ENCODE measurements around the gene MAGI2. TPM values are rescaled to one million over a fixed set of nuclear protein-coding genes. Genes with fewer than 3 reads are reported as not detected.

The MAGI2 gene
- total RNA-seq, 2 experiments from 2014 or later: 0.14 to 0.19 TPM

DNA sequence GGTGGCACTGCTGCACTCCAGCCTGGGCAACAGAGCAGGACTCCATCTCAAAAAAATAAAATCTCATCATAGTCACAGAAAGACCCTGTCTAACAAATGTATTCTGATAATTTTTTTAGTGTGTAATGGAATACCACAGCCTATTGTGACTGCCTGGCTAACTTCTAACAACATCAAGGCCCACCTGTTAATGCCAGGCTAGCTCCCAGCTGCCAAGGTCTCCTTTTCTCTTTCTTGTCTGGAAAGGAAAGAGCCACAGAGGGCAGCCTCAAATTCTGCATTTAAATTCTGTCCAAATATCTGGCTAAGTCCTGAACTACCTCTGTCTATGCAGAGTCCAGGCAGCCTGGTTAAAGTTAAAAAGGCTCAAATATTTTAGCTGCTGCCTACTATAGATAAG, 700.9 kb downstream of the MAGI2 start:
- Mint-ChIP-seq H3K9me3 (peaks cover 6% of the 10 kb centered on the region), H3K4me1 (no peaks in the 10 kb centered on the region), H3K4me3 (no peak overlapping the region), H3K36me3 (no peaks in the 10 kb centered on the region), H3K27ac (no peak overlapping the region), H3K27me3 (no peaks in the 10 kb centered on the region)
- ATAC-seq (ENCODE audit: low read depth) (no peak), DNase-seq (no peak)
- POLR2A ChIA-PET: no interaction called here

GRCh38 chr7:78751253-78751652, 702.2 kb downstream of the MAGI2 start:
- DNase-seq (no peak), ATAC-seq (ENCODE audit: low read depth) (no peak)
- peaks cover 6% of the 10 kb centered on the region for H3K9me3 Mint-ChIP-seq
- H3K36me3 Mint-ChIP-seq: no peaks in the 10 kb centered on the region
- H3K4me3 Mint-ChIP-seq: no peak overlapping the region
- H3K4me1 Mint-ChIP-seq: no peaks in the 10 kb centered on the region
- H3K27me3 Mint-ChIP-seq: no peaks in the 10 kb centered on the region
- POLR2A ChIA-PET: no interaction called here
- no peak overlapping the region for H3K27ac Mint-ChIP-seq

DNA sequence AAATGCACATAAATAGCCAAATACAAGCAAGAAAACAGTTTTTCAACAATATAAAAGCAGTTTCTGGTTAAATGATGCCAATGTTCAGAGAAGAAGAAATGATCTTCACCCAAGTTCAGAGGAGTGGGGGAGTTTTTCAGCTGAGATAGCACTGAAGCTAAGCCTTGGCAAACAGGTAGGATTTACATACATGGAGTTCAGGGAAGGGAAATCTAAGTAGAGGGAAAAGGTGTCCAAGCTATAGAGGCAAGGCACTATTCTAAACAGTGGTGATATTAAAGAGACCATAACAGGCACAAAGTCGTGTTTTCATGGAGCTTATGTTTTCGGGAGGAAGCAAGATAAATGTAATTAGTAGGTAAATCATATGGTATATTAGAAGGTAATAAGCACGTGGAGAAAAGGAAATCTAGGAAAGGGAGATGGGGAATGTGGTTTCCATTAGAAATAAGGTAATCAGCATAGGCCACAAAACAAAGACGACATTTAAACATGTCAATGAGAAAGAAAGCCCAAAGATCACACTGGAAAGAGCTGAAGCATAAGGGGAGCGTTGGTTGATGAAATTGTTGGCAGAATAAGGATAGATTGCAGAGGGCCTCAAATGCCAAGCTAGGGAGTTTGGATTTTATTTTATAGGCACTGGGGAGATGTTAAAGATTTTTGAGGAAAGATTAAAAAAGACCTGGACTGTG, 704.3 kb downstream of the MAGI2 start:
- DNase-seq (no peak), ATAC-seq (ENCODE audit: low read depth) (no peak)
- Mint-ChIP-seq H3K27me3 (no peaks in the 10 kb centered on the region), H3K9me3 (peaks cover 6% of the 10 kb centered on the region), H3K36me3 (no peaks in the 10 kb centered on the region), H3K4me1 (no peaks in the 10 kb centered on the region), H3K4me3 (no peak overlapping the region), H3K27ac (no peak overlapping the region)
- POLR2A ChIA-PET: no interaction called here

- ATAC-seq (ENCODE audit: low read depth): no peak
- Mint-ChIP-seq H3K36me3 (no peaks in the 10 kb centered on the region), H3K4me3 (no peak overlapping the region), H3K27me3 (no peaks in the 10 kb centered on the region), H3K9me3 (peaks cover 4% of the 10 kb centered on the region), H3K27ac (no peak overlapping the region), H3K4me1 (no peaks in the 10 kb centered on the region)
- no peak for DNase-seq
- POLR2A ChIA-PET: no interaction called here
Observed at GRCh38 chr7:78747592-78747991, 705.9 kb downstream of the MAGI2 start.

DNA sequence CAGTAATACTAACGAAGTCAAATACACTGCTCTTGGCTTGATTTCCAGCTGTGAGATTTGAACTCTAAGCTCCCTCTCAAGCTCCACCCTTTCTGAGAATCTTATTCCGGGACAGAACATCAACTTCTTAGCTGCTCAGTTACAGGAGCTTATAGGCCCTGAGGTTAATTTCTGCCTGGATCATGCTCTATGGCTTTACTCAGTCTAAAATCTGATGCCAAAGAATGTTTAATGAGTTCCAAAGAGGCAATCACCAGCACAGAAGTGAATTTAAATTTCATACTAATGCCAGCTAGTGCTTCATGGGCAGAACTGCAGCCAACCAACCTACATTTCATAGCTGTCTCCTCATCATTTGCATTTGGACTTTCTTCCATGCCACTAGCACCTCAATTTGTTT, 707.2 kb downstream of the MAGI2 start:
- ATAC-seq (ENCODE audit: low read depth): no peak
- DNase-seq: no peak
- no peaks in the 10 kb centered on the region for H3K4me1 Mint-ChIP-seq
- no peaks in the 10 kb centered on the region for H3K27me3 Mint-ChIP-seq
- no peaks in the 10 kb centered on the region for H3K9me3 Mint-ChIP-seq
- H3K27ac Mint-ChIP-seq: no peak overlapping the region
- no peak overlapping the region for H3K4me3 Mint-ChIP-seq
- no peaks in the 10 kb centered on the region for H3K36me3 Mint-ChIP-seq
- POLR2A ChIA-PET: no interaction called here

- H3K27me3 Mint-ChIP-seq: no peaks in the 10 kb centered on the region
- no peak overlapping the region for H3K4me3 Mint-ChIP-seq
- ATAC-seq (ENCODE audit: low read depth): no peak
- POLR2A ChIA-PET: no interaction called here
- no peaks in the 10 kb centered on the region for H3K36me3 Mint-ChIP-seq
- no peak for DNase-seq
- H3K27ac Mint-ChIP-seq: no peak overlapping the region
- peaks cover 2% of the 10 kb centered on the region for H3K9me3 Mint-ChIP-seq
- H3K4me1 Mint-ChIP-seq: no peaks in the 10 kb centered on the region
Observed at GRCh38 chr7:78742694-78743093, 710.8 kb downstream of the MAGI2 start.

DNA sequence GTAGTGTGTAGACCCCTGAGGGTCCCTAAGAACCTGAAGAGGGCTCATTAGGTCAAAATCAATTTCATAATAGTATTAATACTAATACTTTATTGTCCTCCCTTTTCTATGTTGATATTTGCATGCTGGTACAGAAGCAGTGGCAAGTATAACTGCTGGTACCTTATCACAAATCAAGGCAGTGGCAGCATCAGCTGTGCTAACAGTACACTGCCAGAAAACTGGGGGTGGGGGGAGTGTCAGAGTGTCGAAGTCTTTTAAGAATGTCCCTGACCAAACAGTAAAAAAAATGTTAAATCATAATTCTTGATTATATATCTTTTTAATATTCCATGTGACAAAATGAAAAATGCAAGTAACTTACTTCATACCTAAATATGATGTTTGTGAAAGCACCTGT, 716.9 kb downstream of the MAGI2 start:
- DNase-seq (no peak), ATAC-seq (ENCODE audit: low read depth) (no peak)
- Mint-ChIP-seq H3K4me3 (no peak overlapping the region), H3K36me3 (no peaks in the 10 kb centered on the region), H3K27me3 (no peaks in the 10 kb centered on the region), H3K4me1 (no peaks in the 10 kb centered on the region), H3K27ac (no peak overlapping the region), H3K9me3 (peaks cover 2% of the 10 kb centered on the region)
- POLR2A ChIA-PET: no interaction called here

DNA sequence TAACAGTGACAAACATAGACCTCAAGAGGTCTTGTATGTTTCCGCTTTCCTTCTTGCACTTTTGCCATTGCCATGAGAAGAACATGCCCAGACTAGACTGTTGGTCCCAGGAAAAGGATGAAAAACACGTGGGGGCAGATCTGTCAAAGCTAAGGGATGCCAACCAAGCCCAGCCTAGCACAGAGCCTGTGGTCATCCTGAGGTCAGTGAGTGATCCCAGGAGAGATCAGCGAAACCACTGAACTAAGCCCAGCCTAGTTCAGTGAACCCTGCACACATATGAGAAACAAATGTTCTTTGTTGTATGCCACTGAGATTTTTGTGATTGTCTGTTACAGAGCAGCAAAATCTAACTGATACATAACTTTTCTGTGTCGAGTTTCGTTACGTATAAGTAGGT, 718.8 kb downstream of the MAGI2 start:
- ATAC-seq (ENCODE audit: low read depth): no peak
- no peaks in the 10 kb centered on the region for H3K27me3 Mint-ChIP-seq
- H3K27ac Mint-ChIP-seq: no peak overlapping the region
- no peak for DNase-seq
- H3K4me1 Mint-ChIP-seq: no peaks in the 10 kb centered on the region
- H3K4me3 Mint-ChIP-seq: no peak overlapping the region
- H3K9me3 Mint-ChIP-seq: peaks cover 2% of the 10 kb centered on the region
- POLR2A ChIA-PET: no interaction called here
- H3K36me3 Mint-ChIP-seq: no peaks in the 10 kb centered on the region

- H3K36me3 Mint-ChIP-seq: no peaks in the 10 kb centered on the region
- ATAC-seq (ENCODE audit: low read depth): no peak
- H3K9me3 Mint-ChIP-seq: no peaks in the 10 kb centered on the region
- no peak for DNase-seq
- POLR2A ChIA-PET: no interaction called here
- no peaks in the 10 kb centered on the region for H3K4me1 Mint-ChIP-seq
- no peak overlapping the region for H3K4me3 Mint-ChIP-seq
- H3K27ac Mint-ChIP-seq: no peak overlapping the region
- no peaks in the 10 kb centered on the region for H3K27me3 Mint-ChIP-seq
Observed at GRCh38 chr7:78720066-78720465, 733.4 kb downstream of the MAGI2 start.

DNA sequence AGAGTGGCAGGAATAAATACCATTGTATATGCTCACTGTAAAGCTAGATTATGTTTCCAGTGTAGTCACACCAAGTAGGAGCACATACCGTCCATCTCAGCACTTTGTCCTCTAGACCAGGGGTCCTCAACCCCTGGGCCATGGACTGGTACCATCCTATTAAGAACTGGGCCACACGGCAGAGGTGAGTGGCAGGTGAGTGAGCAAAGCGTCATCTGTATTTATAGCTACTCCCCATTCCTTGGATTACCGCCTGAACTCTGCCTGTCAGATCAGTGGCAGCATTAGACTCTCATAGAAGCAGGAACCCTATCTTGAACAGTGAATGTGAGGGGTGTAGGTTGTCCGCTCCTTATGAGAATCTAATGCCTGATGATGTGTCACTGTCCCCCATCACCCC, 735.3 kb downstream of the MAGI2 start:
- ATAC-seq (ENCODE audit: low read depth): no peak
- POLR2A ChIA-PET: no interaction called here
- Mint-ChIP-seq H3K9me3 (no peaks in the 10 kb centered on the region), H3K4me1 (no peaks in the 10 kb centered on the region), H3K27me3 (no peaks in the 10 kb centered on the region), H3K27ac (no peak overlapping the region), H3K4me3 (no peak overlapping the region), H3K36me3 (no peaks in the 10 kb centered on the region)
- DNase-seq: no peak

GRCh38 chr7:78716876-78717275, 736.6 kb downstream of the MAGI2 start:
- Mint-ChIP-seq H3K27ac (no peak overlapping the region), H3K36me3 (no peaks in the 10 kb centered on the region), H3K9me3 (no peaks in the 10 kb centered on the region), H3K27me3 (no peaks in the 10 kb centered on the region), H3K4me3 (no peak overlapping the region), H3K4me1 (no peaks in the 10 kb centered on the region)
- POLR2A ChIA-PET: no interaction called here
- DNase-seq: no peak
- ATAC-seq (ENCODE audit: low read depth): no peak

- H3K27ac Mint-ChIP-seq: no peak overlapping the region
- ATAC-seq (ENCODE audit: low read depth): no peak
- no peaks in the 10 kb centered on the region for H3K9me3 Mint-ChIP-seq
- DNase-seq: no peak
- POLR2A ChIA-PET: no interaction called here
- no peak overlapping the region for H3K4me3 Mint-ChIP-seq
- no peaks in the 10 kb centered on the region for H3K36me3 Mint-ChIP-seq
- no peaks in the 10 kb centered on the region for H3K4me1 Mint-ChIP-seq
- no peaks in the 10 kb centered on the region for H3K27me3 Mint-ChIP-seq
Observed at GRCh38 chr7:78714356-78714755, 739.1 kb downstream of the MAGI2 start.

- Mint-ChIP-seq H3K4me1 (no peaks in the 10 kb centered on the region), H3K36me3 (no peaks in the 10 kb centered on the region), H3K9me3 (no peaks in the 10 kb centered on the region), H3K27me3 (no peaks in the 10 kb centered on the region), H3K27ac (no peak overlapping the region), H3K4me3 (no peak overlapping the region)
- ATAC-seq (ENCODE audit: low read depth) (no peak), DNase-seq (no peak)
- POLR2A ChIA-PET: no interaction called here
Observed at GRCh38 chr7:78712111-78712510, 741.4 kb downstream of the MAGI2 start.

DNA sequence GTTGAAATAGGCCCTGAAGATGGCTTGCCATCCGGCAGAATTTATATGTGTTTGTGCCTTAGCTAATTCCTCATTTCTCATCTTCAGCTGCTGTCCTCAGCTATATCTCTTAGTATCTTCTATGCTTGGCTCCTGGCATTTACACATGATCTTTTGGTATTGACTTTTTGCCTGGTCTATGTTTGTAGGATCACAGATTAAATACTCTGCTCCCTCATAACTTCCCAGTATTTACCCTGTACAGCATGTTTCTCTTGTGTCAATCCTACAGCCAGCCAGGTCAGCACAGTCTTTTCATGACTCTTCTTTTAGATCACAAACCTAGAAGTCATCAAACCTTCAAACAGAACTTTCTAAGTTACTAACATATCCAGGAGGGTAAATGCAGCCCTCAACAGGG, 743.8 kb downstream of the MAGI2 start:
- POLR2A ChIA-PET: no interaction called here
- no peak overlapping the region for H3K27ac Mint-ChIP-seq
- no peak overlapping the region for H3K4me3 Mint-ChIP-seq
- H3K27me3 Mint-ChIP-seq: no peaks in the 10 kb centered on the region
- H3K4me1 Mint-ChIP-seq: no peaks in the 10 kb centered on the region
- DNase-seq: no peak
- H3K36me3 Mint-ChIP-seq: no peaks in the 10 kb centered on the region
- ATAC-seq (ENCODE audit: low read depth): no peak
- H3K9me3 Mint-ChIP-seq: no peaks in the 10 kb centered on the region

DNA sequence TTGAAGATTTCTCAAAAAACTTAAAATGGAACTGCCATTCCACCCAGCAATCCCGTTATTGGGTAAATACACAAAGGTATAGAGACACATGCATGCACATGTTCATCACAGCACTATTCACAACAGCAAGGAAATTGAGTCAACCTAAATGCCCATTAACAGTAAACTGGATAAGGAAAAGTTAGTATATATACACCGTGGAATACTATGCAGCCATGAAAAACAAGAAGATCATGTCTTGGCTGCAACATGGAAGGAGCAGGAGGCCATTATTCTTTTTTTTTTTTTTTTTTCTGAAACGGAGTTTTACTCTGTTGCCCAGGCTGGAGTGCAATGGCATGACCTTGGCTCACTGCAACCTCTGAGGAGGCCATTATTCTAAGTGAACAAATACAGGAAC, 749.0 kb downstream of the MAGI2 start:
- no peak for ATAC-seq (ENCODE audit: low read depth)
- POLR2A ChIA-PET: no interaction called here
- H3K27me3 Mint-ChIP-seq: no peaks in the 10 kb centered on the region
- H3K4me3 Mint-ChIP-seq: no peak overlapping the region
- no peak overlapping the region for H3K27ac Mint-ChIP-seq
- H3K4me1 Mint-ChIP-seq: no peaks in the 10 kb centered on the region
- no peaks in the 10 kb centered on the region for H3K36me3 Mint-ChIP-seq
- H3K9me3 Mint-ChIP-seq: no peaks in the 10 kb centered on the region
- no peak for DNase-seq

Measured in activated naive CD8-positive, alpha-beta T cell treated with anti-CD3 and anti-CD28 coated beads, Interleukin-2, amount 10 ng/mL, durations not matched to agents 7 days and 5 days (primary cell).